ENCODE data around the gene CPNE1. TPM values are rescaled to one million over a fixed set of nuclear protein-coding genes. Genes with fewer than 3 reads are reported as not detected.

Gene CPNE1
- total RNA-seq, 1 donor from 2014 or later: 142 TPM

- Mint-ChIP-seq H3K4me3 (ENCODE audit: unreplicated experiment) (peak within 1 kb of the TSS; percentile 97), H3K27ac (ENCODE audit: unreplicated experiment) (peak within 1 kb of the TSS; percentile 93), H3K36me3 (ENCODE audit: low read depth) (peaks cover 22% of the 10 kb centered on the region), H3K4me1 (ENCODE audit: low read depth) (peaks cover 43% of the 10 kb centered on the region), H3K27me3 (ENCODE audit: low read depth) (no peaks in the 10 kb centered on the region), H3K9me3 (ENCODE audit: low read depth) (no peaks in the 10 kb centered on the region)
- DNase-seq (ENCODE audit: low spot score): peak; percentile 94
- TF ChIP-seq CTCF (IDR thresholded peaks at IDR 0.05): peak; percentile 46
These were observed 34.6 kb upstream of the CPNE1 start, which contains the start of the genes NFS1 and ROMO1 for GRCh38 chr20:35699127-35699956. Gene NFS1, minus strand, starts transcription at chr20:35699352. Its CDS starts 64 bp downstream, at chr20:35699288. Gene ROMO1, plus strand, starts transcription at chr20:35699405. Its CDS starts 228 bp downstream, at chr20:35699633.

- Mint-ChIP-seq H3K27ac (ENCODE audit: unreplicated experiment) (peak overlapping the region; percentile 92), H3K27me3 (ENCODE audit: low read depth) (no peaks in the 10 kb centered on the region), H3K36me3 (ENCODE audit: low read depth) (peaks cover 14% of the 10 kb centered on the region), H3K9me3 (ENCODE audit: low read depth) (no peaks in the 10 kb centered on the region), H3K4me3 (ENCODE audit: unreplicated experiment) (peak overlapping the region; percentile 97), H3K4me1 (ENCODE audit: low read depth) (peaks cover 40% of the 10 kb centered on the region)
- no peak for DNase-seq (ENCODE audit: low spot score)
- no peak for TF ChIP-seq CTCF (IDR thresholded peaks at IDR 0.05)
These were observed 33.8 kb upstream of the CPNE1 start for GRCh38 chr20:35698298-35699126.

GRCh38 chr20:35697696-35698297 is 33.1 kb upstream of the CPNE1 start:
- H3K27me3 Mint-ChIP-seq (ENCODE audit: low read depth): no peaks in the 10 kb centered on the region
- no peak for TF ChIP-seq CTCF (IDR thresholded peaks at IDR 0.05)
- DNase-seq (ENCODE audit: low spot score): no peak
- peak overlapping the region; percentile 92 for H3K27ac Mint-ChIP-seq (ENCODE audit: unreplicated experiment)
- peaks cover 39% of the 10 kb centered on the region for H3K4me1 Mint-ChIP-seq (ENCODE audit: low read depth)
- peak overlapping the region; percentile 97 for H3K4me3 Mint-ChIP-seq (ENCODE audit: unreplicated experiment)
- peaks cover 12% of the 10 kb centered on the region for H3K36me3 Mint-ChIP-seq (ENCODE audit: low read depth)
- no peaks in the 10 kb centered on the region for H3K9me3 Mint-ChIP-seq (ENCODE audit: low read depth)

- DNase-seq (ENCODE audit: low spot score): no peak
- TF ChIP-seq CTCF (IDR thresholded peaks at IDR 0.05): no peak
- no peak overlapping the region for H3K4me3 Mint-ChIP-seq (ENCODE audit: unreplicated experiment)
- no peaks in the 10 kb centered on the region for H3K27me3 Mint-ChIP-seq (ENCODE audit: low read depth)
- peaks cover 31% of the 10 kb centered on the region for H3K4me1 Mint-ChIP-seq (ENCODE audit: low read depth)
- no peaks in the 10 kb centered on the region for H3K9me3 Mint-ChIP-seq (ENCODE audit: low read depth)
- peak overlapping the region; percentile 24 for H3K27ac Mint-ChIP-seq (ENCODE audit: unreplicated experiment)
- H3K36me3 Mint-ChIP-seq (ENCODE audit: low read depth): peaks cover 3% of the 10 kb centered on the region
These were observed 31.3 kb upstream of the CPNE1 start for GRCh38 chr20:35695978-35696377.
